ENCODE data around the gene TMEM141. TPM values are rescaled to one million over a fixed set of nuclear protein-coding genes. Genes with fewer than 3 reads are reported as not detected.
A peak's percentile ranks its signal among the peaks of the same experiment; 100 is the strongest.

The TMEM141 gene
- total and polyA plus RNA-seq, 2 of the 8 experiments (the other 6 are each of a cell fraction or from before 2014, with no cell fraction given) = 51.1 to 137 TPM

GRCh38 chr9:136790640-136791515, at the start of gene TMEM141 (continued):
- TF ChIP-seq, protein P1, sequence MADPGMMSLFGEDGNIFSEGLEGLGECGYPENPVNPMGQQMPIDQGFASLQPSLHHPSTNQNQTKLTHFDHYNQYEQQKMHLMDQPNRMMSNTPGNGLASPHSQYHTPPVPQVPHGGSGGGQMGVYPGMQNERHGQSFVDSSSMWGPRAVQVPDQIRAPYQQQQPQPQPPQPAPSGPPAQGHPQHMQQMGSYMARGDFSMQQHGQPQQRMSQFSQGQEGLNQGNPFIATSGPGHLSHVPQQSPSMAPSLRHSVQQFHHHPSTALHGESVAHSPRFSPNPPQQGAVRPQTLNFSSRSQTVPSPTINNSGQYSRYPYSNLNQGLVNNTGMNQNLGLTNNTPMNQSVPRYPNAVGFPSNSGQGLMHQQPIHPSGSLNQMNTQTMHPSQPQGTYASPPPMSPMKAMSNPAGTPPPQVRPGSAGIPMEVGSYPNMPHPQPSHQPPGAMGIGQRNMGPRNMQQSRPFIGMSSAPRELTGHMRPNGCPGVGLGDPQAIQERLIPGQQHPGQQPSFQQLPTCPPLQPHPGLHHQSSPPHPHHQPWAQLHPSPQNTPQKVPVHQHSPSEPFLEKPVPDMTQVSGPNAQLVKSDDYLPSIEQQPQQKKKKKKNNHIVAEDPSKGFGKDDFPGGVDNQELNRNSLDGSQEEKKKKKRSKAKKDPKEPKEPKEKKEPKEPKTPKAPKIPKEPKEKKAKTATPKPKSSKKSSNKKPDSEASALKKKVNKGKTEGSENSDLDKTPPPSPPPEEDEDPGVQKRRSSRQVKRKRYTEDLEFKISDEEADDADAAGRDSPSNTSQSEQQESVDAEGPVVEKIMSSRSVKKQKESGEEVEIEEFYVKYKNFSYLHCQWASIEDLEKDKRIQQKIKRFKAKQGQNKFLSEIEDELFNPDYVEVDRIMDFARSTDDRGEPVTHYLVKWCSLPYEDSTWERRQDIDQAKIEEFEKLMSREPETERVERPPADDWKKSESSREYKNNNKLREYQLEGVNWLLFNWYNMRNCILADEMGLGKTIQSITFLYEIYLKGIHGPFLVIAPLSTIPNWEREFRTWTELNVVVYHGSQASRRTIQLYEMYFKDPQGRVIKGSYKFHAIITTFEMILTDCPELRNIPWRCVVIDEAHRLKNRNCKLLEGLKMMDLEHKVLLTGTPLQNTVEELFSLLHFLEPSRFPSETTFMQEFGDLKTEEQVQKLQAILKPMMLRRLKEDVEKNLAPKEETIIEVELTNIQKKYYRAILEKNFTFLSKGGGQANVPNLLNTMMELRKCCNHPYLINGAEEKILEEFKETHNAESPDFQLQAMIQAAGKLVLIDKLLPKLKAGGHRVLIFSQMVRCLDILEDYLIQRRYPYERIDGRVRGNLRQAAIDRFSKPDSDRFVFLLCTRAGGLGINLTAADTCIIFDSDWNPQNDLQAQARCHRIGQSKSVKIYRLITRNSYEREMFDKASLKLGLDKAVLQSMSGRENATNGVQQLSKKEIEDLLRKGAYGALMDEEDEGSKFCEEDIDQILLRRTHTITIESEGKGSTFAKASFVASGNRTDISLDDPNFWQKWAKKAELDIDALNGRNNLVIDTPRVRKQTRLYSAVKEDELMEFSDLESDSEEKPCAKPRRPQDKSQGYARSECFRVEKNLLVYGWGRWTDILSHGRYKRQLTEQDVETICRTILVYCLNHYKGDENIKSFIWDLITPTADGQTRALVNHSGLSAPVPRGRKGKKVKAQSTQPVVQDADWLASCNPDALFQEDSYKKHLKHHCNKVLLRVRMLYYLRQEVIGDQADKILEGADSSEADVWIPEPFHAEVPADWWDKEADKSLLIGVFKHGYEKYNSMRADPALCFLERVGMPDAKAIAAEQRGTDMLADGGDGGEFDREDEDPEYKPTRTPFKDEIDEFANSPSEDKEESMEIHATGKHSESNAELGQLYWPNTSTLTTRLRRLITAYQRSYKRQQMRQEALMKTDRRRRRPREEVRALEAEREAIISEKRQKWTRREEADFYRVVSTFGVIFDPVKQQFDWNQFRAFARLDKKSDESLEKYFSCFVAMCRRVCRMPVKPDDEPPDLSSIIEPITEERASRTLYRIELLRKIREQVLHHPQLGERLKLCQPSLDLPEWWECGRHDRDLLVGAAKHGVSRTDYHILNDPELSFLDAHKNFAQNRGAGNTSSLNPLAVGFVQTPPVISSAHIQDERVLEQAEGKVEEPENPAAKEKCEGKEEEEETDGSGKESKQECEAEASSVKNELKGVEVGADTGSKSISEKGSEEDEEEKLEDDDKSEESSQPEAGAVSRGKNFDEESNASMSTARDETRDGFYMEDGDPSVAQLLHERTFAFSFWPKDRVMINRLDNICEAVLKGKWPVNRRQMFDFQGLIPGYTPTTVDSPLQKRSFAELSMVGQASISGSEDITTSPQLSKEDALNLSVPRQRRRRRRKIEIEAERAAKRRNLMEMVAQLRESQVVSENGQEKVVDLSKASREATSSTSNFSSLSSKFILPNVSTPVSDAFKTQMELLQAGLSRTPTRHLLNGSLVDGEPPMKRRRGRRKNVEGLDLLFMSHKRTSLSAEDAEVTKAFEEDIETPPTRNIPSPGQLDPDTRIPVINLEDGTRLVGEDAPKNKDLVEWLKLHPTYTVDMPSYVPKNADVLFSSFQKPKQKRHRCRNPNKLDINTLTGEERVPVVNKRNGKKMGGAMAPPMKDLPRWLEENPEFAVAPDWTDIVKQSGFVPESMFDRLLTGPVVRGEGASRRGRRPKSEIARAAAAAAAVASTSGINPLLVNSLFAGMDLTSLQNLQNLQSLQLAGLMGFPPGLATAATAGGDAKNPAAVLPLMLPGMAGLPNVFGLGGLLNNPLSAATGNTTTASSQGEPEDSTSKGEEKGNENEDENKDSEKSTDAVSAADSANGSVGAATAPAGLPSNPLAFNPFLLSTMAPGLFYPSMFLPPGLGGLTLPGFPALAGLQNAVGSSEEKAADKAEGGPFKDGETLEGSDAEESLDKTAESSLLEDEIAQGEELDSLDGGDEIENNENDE (IDR thresholded peaks at IDR 0.05; ENCODE audit: insufficient replicate concordance, low read length) = no peak
- TF ChIP-seq CBX8 (IDR thresholded peaks at IDR 0.05; ENCODE audit: borderline replicate concordance, low read depth, low read length) (no peak), JUN (IDR thresholded peaks at IDR 0.05; ENCODE audit: low read depth, low read length) (no peak), EZH2 (IDR thresholded peaks at IDR 0.05; ENCODE audit: low read depth, low read length, severe bottlenecking) (no peak), NRF1 (IDR thresholded peaks at IDR 0.05; ENCODE audit: low read depth, low read length) (peak; percentile 97)
- TF ChIP-seq, protein P2, sequence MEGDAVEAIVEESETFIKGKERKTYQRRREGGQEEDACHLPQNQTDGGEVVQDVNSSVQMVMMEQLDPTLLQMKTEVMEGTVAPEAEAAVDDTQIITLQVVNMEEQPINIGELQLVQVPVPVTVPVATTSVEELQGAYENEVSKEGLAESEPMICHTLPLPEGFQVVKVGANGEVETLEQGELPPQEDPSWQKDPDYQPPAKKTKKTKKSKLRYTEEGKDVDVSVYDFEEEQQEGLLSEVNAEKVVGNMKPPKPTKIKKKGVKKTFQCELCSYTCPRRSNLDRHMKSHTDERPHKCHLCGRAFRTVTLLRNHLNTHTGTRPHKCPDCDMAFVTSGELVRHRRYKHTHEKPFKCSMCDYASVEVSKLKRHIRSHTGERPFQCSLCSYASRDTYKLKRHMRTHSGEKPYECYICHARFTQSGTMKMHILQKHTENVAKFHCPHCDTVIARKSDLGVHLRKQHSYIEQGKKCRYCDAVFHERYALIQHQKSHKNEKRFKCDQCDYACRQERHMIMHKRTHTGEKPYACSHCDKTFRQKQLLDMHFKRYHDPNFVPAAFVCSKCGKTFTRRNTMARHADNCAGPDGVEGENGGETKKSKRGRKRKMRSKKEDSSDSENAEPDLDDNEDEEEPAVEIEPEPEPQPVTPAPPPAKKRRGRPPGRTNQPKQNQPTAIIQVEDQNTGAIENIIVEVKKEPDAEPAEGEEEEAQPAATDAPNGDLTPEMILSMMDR (IDR thresholded peaks at IDR 0.05; ENCODE audit: control extremely low read depth in 1 of 3, insufficient read depth in 1 of 3, low read depth in 1 of 3, low read length in 3 of 3) = no peak

Measured in H1 (cell line).